Eye (tissue), 1 donor: ENCODE data around the gene CELSR1.
"Not testable (repeated sequence)": the region's sequence is repeated elsewhere in the genome, so short reads cannot be mapped to it uniquely, and the experiment has no call there.

Experiments used
- DNase-seq: peaks from one replicate; pipeline ENCODE4 v3.0.0-alpha.2; 2015

The CELSR1 gene

GRCh38 chr22:46531581-46532175, 5.7 kb downstream of the CELSR1 start:
- no peak for DNase-seq

- no peak for DNase-seq
These were observed 9.3 kb downstream of the CELSR1 start for GRCh38 chr22:46528121-46528610.

- DNase-seq = no peak
These were observed 11.1 kb downstream of the CELSR1 start for GRCh38 chr22:46526244-46526839.

- no peak for DNase-seq
These were observed 11.8 kb downstream of the CELSR1 start for GRCh38 chr22:46525389-46526243.

- no peak for DNase-seq
These were observed 13.1 kb downstream of the CELSR1 start for GRCh38 chr22:46524203-46524740.

GRCh38 chr22:46522797-46523196, 14.6 kb downstream of the CELSR1 start:
- DNase-seq = no peak

GRCh38 chr22:46521994-46522393, 15.4 kb downstream of the CELSR1 start:
- DNase-seq = no peak

- DNase-seq = no peak
These were observed 16.5 kb downstream of the CELSR1 start for GRCh38 chr22:46520880-46521279.

GRCh38 chr22:46519377-46519776, 18.0 kb downstream of the CELSR1 start:
- no peak for DNase-seq

GRCh38 chr22:46518542-46519325, 18.7 kb downstream of the CELSR1 start:
- no peak for DNase-seq

- DNase-seq = no peak
These were observed 19.4 kb downstream of the CELSR1 start for GRCh38 chr22:46518038-46518437.

GRCh38 chr22:46517255-46517761, 20.1 kb downstream of the CELSR1 start:
- no peak for DNase-seq

- no peak for DNase-seq
These were observed 20.8 kb downstream of the CELSR1 start for GRCh38 chr22:46516638-46517037.

GRCh38 chr22:46516112-46516487, 21.3 kb downstream of the CELSR1 start:
- not testable (repeated sequence) for DNase-seq

- no peak for DNase-seq
These were observed 22.0 kb downstream of the CELSR1 start for GRCh38 chr22:46515208-46516111.

- DNase-seq = no peak
These were observed 22.7 kb downstream of the CELSR1 start for GRCh38 chr22:46514592-46515207.

GRCh38 chr22:46513908-46514550, 23.4 kb downstream of the CELSR1 start:
- no peak for DNase-seq

GRCh38 chr22:46512683-46513082, 24.7 kb downstream of the CELSR1 start:
- DNase-seq = no peak

- no peak for DNase-seq
These were observed 25.4 kb downstream of the CELSR1 start for GRCh38 chr22:46512039-46512370.
